Femur (tissue), 1 donor: Measurements from ENCODE around the gene LRRFIP1.
"Not testable (repeated sequence)": the region's sequence is repeated elsewhere in the genome, so short reads cannot be mapped to it uniquely, and the experiment has no call there.

Experiments used
- DNase-seq: peaks from one replicate; pipeline ENCODE4 v3.0.0-alpha.2; 2017

Gene LRRFIP1

DNA sequence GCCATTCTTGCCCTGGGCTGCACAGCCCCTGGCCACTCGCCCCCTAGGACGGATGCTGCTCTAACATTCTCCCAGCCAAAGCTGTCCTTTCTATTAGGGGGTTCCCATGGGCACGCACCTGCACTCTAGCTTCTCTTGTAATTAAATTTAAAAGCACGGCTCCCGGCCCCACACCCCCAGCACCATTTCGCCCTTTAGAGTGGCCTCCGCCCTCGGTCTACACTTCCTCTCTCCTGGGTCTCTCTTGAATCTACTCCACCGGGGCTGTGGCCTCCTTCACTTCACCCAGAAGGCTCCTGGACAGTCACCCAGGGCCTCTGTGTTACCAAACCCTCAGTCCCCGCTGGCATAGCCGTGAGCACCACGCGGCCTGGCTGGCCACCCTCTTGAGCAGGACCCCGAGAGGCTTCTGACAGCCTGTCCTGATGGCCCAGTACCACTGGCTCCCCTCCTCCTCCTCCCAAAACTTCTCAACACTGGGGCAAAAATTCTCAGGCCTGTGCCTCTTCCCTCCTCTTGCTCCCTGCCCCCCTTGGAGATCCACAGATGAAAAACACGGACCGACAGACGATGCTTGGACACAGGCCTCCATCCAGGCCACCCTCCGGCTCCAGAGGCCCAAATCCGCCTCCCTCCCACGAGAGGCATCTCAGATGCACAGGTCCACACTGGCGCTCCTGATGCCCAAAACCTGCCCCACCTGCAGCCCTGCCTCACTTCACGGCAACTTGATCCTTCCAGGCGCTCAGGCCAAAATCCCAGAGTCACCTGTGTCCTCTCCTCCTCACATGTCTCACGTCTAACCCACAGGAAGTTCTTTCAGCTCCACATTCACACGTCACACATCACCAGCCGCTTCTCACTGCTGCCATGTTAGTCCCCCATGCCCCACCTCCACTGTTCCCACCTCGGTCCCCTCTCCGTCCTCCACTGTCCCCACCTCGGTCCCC, 29.9 kb upstream of the LRRFIP1 start:
- DNase-seq: no peak

DNA sequence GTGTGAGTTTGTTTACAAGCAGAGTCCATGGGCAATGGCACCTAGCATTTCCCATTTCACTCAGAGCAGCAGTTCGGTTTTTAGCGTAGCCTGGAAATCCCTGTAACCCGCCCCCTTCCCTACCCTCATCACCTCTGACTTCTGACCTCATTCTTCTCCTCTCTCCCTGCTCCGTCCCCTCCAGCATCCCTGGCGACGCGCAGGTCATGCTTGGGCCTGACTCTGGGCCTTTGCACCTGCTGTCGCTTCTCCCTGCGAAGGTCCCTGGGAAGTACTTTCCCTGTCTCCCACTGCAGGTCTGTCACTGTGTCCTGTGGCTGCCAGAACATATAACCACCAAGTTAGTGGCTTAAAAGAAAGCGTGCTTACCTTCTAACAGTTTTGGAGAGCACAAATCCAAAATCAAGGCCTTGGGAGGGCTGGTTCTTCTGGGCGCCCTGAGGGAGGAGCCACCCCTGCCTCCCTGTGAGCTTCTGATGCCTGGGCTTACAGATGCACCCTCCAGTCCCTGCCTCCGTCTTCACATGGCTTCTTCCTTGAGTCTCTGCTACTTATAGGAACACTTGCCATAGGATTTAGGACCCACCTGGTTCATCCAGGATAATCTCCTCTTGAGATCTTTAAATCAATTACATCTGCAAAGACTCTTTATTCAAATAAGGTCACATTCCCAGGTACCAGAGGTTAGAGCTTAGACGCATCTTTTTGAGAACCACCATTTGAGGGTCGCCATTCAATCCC, 28.7 kb upstream of the LRRFIP1 start:
- DNase-seq: no peak

DNA sequence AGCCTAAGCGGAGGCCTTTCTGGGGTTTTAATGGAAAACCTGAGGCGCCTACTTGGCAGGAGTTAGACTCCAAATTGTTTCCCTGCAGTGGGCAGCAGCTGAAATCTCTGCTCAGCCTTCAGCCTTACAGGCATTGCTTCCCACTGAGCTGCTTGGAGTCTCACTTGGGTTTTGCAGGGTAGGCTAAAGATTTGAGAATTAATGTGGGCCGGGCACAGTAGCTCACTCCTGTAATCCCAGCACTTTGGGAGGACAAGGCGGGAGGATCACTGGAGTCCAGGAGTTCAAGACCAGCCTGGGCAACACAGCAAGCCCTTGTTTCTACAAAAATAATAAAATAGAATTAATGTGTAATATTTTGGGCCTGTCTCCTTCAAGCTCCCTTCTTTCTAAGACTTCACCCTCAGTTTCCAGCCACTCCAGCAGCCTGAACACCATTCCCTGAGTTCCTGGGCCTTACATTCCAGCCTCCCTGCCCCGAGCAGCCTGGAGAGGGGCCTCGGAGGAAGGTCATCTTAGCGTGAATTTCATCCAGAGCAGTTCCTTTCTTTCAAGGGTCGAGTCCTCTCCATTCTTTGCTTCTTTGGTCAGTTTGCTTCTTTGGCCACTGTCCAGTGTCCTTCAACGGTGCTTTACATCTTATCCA, 27.8 kb upstream of the LRRFIP1 start:
- no peak for DNase-seq

DNA sequence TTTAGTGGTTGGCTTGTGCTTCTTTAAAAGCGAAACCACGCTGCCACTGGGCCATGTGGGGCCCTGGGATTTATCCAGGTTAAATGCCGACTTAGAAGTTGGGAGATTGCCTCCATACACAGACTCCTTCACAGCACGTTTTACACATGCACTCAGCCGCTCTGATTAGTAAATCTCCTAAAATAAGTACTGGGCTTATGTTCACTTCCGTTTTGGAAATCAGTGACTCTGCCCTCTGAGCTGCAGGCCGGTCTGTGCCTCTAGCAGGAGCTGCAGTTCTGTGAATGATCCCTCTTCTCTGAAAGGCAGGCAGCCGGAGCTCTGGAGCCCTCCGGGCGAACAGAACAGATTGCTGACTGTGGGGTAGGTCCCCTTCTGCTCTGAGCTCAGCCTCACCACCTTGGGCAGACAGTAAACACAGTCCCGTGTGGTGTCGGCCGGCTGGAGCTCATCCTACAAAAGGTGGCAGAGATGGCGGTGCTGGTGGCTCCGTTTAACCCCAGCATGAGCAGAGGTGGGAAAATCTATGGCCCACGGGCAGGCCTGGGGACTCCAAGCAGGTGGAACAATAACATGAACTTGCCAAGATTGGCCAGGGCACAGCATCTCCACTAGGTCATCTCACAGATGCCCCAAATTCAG, 27.1 kb upstream of the LRRFIP1 start:
- DNase-seq: peak; percentile 76

DNA sequence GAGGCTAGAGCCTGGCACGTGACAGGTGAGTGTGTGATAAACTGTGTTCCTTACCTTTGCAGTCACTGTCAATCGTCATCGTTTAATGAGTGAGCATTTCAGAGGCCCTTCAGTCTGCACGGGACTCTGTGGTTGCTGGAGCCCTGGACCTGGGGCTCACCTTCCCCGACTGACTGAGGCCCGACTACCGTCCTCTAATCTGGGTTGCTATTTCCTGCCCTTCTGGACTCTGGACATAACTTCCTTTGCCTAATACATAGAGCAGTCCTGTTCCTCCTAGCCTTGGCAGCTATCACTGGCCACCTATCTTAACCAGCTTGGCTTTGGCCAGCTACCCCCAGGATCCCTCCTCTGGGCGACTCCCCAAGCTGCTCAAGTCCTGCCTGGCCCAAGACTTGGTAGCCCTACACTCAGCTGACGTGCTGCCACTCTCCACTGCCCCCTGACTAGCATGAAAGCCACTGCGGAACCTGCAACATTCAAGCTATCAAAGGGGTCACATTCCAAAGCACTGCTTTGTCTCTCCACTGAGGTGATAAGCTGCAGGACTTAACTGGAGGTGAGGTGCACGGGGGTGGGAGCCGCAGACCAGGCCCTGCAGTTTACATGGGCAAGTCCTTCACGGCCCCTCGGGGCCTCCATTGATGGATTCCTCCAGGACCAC, 25.8 kb upstream of the LRRFIP1 start:
- peak; percentile 20 for DNase-seq

DNA sequence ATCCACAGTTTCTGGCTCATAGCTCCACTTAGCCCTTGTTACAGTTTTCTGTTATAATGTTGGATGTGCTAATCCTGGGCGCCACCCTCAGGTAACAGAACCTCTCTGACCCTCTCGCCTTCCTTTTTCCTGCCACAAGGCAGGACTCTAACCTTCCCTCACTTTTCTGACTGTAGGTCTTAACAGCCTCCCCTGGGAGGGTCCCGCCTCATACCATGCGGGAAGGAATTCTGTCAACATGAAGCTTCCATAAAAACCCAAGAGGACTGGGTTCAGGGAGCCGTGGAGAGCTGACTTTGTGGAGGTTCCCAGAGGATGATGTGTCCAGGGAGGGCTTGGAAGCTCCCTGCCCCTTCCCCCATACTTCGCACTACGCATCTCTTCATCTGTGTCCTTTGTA, 25.0 kb upstream of the LRRFIP1 start:
- DNase-seq: no peak

DNA sequence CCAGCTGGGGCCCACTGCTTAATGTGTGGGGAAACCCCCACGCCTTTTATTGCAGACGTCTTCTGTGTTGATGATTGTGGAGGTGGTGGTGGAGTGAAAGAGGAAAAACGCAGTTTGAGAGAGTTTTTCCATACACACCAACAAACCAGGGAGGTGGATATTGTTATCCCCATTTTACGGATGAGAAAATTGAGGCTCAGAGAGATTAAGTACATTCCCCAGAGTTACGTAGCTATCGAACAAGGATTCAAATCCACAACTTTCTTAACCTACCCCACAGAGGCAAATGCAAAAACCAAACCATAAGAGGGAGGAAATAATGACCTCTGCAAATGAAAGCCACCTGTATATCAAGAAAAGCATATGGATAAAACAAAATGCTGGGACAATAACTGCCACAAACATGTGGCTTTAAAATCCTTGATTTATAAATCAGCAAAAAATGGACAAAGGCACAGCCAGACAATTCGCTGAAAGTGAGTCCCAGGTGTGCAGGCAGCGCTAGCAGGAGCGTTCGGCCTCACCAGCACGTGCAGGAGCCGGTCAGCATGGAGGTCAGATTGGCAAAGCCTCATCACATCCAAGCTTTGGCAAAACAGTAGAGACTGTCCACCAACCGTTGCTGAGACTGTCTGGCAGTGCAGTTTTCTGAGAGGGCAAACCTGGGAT, 24.2 kb upstream of the LRRFIP1 start:
- DNase-seq: peak; percentile 39

DNA sequence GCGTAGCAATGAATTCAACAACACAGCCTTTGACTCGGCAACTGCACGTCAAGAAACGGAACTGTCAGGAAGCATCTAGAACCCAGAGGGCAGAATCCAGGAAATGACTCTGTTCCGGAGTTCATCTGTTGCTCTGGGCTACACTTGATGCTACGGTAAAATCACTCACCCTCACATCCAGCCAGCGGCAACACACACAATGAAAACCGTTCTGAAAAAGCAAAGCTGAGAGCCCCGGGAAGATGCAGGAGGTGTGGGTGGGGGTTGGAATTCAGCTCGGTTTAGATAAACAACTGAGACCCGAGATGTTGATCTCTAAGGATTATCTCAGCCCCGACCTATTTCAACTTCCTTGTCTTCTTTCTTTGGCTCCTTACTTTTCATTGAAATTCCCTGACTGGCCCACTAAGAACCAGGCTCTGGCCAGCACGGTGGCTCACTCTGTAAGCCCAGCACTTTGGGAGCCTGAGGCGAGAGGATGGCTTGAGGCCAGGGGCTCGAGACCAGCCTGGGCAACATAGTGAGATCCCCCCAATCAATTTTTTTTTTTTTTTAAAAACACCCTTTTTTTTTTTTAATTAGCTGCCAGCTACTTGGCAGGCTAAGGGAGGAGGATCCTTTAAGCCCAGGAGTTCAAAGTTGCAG, 23.5 kb upstream of the LRRFIP1 start:
- peak; percentile 71 for DNase-seq

DNA sequence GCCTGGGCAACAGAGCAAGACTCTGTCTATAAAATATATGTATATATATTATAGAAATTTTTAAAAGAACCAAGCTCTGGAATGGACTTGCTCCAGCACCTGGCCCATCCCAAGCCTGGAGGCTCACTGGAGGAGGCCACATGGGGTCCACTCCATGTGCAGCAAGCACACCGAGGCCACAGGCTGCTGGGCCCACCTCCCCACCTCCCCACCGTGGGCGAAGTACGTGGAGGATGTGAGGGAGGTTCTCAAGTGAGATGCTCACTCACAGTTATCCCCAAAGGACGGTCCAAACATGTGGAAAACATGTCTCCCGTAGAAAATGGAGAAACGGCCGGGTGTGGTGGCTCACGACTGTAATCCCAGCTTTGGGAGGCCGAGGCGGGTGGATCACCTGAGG, 23.0 kb upstream of the LRRFIP1 start:
- DNase-seq: no peak

DNA sequence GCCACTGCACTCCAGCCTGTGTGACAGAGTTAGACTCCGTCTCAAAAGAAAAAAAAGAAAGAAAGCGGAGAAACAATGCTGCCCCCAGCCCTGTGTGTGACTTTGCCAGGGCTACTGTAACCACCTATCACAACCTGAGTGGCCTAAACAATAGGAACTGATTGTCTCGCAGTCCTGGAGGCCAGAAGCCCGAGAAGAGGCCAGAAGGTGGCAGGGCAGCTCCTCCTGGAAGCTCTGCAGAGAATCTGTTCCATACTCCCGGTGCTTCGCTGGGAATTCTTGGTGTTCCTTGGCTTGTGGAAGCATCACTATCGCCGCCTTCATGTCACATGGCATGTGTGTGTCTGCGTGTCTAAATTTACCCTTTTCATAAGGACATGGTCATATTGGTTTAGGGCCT, 22.4 kb upstream of the LRRFIP1 start:
- DNase-seq: peak; percentile 20

DNA sequence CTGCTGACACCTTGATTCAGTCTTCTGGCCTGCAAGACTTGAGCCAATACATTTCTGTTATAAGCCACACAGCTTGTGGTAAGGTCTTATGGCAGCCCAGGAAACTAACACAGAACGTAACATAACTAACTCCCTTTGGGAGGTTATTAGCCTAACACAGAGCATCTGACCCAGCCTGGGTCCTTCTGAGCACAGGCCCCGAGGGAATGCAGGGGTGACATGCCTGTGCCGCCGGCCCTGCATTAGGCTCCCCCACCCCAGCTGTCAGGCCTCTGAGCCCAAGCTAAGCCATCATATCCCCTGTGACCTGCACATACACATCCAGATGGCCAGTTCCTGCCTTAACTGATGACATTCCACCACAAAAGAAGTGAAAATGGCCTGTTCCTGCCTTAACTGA, 20.9 kb upstream of the LRRFIP1 start:
- not testable (repeated sequence) for DNase-seq

DNA sequence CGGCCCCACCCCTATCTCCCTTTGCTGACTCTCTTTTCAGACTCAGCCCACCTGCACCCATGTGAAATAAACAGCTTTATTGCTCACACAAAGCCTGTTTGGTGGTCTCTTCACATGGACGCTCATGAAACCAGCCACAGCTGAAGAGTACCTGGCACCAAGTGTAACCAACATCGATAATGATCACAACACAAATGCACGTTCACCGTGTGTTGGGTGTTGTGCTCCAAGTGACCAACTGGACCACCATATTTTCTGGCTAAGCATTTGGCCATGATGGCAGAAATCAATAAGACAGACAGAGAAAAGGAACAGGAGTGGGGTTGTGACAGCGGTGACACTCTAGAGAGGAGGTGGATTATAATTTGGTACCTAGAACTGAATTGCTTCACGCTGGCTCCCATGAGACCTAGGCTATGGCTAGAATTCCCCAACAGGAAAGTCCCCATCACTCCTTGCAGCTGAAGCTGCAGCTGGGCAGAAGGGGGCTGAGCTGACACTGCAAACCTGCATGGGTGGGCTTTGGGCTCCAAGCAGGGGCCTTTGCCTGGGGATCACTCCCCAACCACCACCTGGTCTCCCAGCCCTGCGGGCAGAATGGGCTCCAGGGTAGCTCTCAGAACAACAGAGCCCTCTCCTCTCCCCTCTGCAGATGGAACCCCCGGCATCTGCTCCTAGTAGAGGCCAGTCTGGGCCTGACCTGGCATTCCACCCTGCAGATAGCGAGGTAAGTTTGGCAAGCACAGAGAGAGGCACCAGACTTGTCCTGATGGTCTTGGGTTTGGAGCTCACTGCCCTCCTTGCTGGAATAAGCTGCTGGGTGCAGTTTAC, 14.6 kb upstream of the LRRFIP1 start:
- DNase-seq: no peak

DNA sequence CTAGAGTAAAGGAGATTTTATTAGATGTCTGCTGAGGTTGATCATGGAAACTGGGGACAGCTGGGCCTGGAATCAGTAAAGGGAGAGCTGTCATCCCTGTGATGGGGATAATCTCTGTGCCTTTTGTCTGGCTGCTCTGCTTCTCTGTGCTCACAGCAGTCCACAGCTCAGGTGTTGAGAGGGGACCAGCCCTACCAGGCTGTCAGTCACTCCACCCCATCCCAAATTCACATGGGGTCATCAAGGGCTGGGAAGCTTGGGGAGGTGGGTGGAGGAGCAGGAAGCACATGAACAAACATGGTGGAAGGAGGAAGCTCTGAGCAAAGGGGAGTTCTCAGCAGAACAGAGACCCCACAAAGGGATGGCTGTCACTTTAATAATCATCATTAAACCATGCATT, 13.7 kb upstream of the LRRFIP1 start:
- DNase-seq: no peak

DNA sequence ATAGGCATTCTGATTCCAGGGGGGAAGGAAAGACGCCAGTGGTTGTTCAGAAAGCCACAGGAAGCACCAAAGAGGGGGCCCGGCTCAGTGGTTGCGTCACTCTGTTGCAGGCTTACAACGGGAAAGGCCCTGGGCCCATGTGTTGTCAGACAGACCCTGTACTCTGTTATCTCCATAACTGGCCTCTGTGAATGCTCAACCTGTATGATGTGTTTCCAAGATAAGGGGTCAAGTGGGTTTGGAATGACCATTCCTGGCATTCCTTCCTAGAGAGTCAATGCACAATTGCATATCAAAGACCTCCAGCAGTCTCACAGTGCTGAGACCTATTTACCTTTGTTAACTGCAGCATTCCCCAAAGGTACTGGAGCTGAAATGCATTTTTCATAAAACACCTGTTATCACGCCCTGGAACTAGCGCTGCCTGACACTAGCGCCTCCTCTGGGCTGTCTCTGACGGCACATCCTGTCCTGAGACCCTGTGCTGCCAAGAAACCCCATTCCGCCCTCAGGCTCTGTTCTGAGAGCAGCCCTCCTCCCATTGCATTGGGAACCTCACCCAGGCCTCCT, 13.2 kb upstream of the LRRFIP1 start:
- no peak for DNase-seq

DNA sequence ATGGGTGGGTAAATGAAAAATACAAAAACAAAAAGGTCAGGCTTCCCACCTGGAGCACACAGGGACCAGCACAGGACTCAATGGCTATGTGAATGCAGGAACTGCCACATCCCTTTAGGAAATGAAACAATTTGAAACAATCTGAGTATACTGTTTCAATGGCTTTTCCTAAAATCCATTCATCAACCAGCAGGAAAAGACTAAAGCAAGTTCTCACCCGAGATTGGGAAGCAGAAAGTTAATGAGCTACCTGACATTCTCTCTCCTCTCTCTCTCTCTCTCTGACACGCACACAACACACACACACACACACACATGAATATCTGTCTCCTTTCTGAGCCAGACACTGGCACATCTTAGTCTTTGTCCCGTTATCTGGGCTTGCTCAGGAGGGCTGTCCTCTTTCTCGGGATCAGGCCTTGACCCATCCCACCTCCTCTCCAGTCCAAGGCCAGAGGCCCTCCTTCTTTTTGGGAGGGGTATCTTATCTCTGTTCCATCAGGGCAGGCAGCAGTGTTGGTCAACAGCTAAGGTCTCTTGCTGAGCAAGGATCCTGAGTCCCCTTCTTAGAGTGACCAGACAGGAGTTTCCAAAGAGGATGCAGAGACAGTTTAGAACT, 11.6 kb upstream of the LRRFIP1 start:
- no peak for DNase-seq

DNA sequence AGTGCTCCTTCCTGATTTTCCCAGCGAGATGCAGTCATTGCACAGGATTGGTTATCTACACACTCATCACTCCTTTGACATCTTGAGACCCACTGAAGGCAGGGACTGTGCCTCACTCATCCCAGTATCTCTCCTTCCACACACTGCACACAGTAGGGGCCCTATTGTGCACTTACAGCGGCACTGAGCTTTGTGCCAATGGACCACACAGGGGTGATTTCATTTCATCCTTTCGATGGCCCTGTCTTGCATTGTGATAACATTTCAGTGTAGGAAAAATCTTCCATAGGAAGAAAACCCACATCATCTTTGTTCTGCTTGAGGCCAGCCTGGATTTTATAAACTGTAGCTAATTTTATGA, 11.0 kb upstream of the LRRFIP1 start:
- no peak for DNase-seq

DNA sequence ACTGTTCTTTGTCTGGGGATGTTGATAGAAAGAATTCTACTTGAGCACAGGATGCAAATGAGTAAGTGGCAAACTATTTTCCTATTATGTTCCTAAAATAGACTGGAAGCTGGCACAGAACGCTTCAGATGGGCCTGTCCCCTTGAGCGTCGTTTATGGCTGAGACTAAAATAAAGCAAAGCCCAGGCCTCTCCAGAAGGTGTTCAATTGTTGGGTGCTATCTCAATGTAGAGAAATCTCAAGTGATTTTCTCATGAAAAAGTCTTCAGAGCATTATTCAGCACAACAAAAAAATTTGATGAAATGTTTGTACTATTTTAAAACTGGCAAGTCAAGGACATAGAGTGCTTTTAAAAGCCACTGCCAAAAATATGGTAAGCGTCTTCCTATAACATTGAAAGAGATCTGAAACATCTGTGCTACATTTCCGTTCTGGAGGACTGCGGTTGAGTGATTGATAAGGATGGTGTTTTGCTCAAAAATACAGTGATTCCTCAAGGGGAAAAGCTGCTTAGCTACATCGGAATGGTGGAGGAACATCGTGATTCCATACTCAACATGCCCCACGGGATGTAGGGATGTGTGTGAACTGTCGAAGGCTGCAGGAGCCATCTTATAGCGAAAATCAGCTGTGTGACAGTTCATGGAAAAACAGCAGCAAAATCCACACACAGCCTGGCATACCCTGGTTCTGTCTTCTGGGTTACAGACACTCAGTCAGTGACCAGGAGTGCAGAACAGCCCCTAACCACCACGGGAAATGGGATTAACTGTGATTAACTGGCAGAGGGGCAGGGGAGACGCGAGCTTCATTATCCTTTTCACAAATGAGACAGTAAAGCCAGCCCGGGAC, 10.4 kb upstream of the LRRFIP1 start:
- no peak for DNase-seq

DNA sequence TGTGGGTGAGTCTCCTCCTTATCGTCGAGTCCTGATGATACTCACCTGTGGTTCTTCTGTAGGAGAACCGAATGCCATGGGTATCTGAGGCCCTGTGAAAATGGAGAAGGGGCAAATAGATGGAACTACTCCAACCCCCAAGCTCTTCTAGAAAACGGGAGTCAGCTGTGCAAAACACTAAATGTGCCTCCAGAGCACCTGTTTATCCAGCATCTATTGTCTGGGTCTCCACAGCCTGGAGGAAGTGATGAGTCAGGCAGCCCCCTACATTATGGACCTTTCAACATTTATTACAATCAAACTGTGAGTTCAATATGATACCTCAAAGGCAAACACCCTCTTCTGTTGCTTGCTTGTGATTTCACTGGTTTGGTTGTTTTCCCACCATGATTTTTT, 9.8 kb upstream of the LRRFIP1 start:
- DNase-seq: no peak

DNA sequence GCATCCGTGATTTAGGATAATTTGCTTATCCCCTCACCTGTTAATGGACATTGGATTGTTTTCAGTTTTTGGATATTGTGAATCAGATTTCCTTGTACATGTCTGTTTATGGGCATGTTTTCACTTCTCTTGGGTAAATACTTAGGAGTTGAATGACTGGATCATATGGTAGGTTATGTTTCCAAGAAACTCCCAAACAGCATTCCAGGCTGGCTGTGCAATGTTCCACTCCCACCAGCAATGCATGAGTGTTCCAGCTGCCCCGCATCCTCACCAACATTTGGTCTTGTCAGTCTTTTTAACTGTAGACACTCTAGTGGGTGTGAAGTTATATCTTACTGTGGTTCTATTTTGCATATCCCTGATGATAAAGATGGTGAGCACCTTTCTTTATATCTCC, 8.9 kb upstream of the LRRFIP1 start:
- peak; percentile 68 for DNase-seq
